ENCODE data around the gene UBAC2.

The UBAC2 gene

DNA sequence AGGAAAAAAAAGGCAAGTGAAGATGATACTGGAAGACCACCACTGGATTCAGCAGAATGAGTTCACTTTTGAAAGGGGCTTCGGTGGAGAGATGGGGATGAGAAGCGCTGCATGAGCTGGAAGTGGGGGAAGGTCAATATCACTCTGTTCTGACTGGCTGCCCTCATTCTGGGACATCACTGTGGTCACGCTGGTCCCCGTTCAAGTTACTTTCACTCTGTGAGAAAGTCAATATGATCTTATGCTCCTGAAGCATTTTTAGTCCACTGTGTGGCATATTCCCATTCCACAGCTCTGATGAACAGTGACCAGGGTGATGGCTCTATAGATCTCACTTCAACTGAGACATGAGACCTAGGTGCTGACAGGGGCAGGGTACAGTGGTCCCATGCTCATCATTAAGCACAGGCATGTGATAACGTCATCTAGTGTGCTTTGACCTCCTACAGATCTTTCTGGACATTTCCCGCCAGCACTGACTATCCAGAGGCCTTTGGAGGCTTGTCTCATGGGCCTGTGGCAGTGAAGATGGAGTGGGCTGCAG, 146.8 kb downstream of the UBAC2 start:
- no peaks in the 10 kb centered on the region for H3K4me1 ChIP-seq (ENCODE audit: control insufficient read depth, insufficient read depth, low read length, unreplicated experiment)
- no peak overlapping the region for H3K27ac ChIP-seq (ENCODE audit: low read depth, low read length)
- no peak overlapping the region for H3K4me3 ChIP-seq (ENCODE audit: low read depth, low read length)
- no peaks in the 10 kb centered on the region for H3K79me2 ChIP-seq (ENCODE audit: control insufficient read depth, insufficient read depth, low read length, unreplicated experiment)
- H2AFZ ChIP-seq (ENCODE audit: low read length, unreplicated experiment): no peak overlapping the region
- H3K27me3 ChIP-seq (ENCODE audit: insufficient read depth, low read length): no peaks in the 10 kb centered on the region
- H3K36me3 ChIP-seq (ENCODE audit: insufficient read depth, low read length): no peaks in the 10 kb centered on the region

GRCh38 chr13:99347911-99348451, 147.3 kb downstream of the UBAC2 start:
- Histone ChIP-seq H3K4me3 (ENCODE audit: low read depth, low read length) (no peak overlapping the region), H3K27ac (ENCODE audit: low read depth, low read length) (no peak overlapping the region), H3K4me1 (ENCODE audit: control insufficient read depth, insufficient read depth, low read length, unreplicated experiment) (no peaks in the 10 kb centered on the region), H2AFZ (ENCODE audit: low read length, unreplicated experiment) (no peak overlapping the region), H3K27me3 (ENCODE audit: insufficient read depth, low read length) (no peaks in the 10 kb centered on the region), H3K36me3 (ENCODE audit: insufficient read depth, low read length) (no peaks in the 10 kb centered on the region), H3K79me2 (ENCODE audit: control insufficient read depth, insufficient read depth, low read length, unreplicated experiment) (no peaks in the 10 kb centered on the region)

DNA sequence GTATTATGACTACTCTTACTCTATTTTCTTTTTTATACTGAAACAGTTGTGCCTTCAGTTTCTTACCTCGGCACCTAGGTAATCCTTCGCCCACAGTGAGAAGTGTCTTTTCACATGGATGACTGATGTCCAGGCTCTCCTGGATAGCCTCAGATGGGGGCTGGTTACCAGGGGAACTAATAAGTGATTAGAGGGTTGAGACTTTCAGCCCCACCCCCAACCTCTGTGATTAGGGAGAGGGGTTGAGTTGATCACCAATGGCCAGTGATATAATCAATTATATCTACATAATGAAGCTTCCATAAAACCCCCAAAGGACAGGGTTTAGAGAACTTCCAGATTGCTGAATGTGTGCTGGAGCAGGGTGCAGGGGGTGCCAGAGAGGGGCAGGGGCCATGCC, 149.5 kb downstream of the UBAC2 start:
- no peak overlapping the region for H3K27ac ChIP-seq (ENCODE audit: low read depth, low read length)
- H3K79me2 ChIP-seq (ENCODE audit: control insufficient read depth, insufficient read depth, low read length, unreplicated experiment): no peaks in the 10 kb centered on the region
- no peaks in the 10 kb centered on the region for H3K27me3 ChIP-seq (ENCODE audit: insufficient read depth, low read length)
- H3K36me3 ChIP-seq (ENCODE audit: insufficient read depth, low read length): no peaks in the 10 kb centered on the region
- H3K4me1 ChIP-seq (ENCODE audit: control insufficient read depth, insufficient read depth, low read length, unreplicated experiment): no peaks in the 10 kb centered on the region
- no peak overlapping the region for H2AFZ ChIP-seq (ENCODE audit: low read length, unreplicated experiment)
- no peak overlapping the region for H3K4me3 ChIP-seq (ENCODE audit: low read depth, low read length)

- no peaks in the 10 kb centered on the region for H3K36me3 ChIP-seq (ENCODE audit: insufficient read depth, low read length)
- H3K4me3 ChIP-seq (ENCODE audit: low read depth, low read length): no peak overlapping the region
- H3K27ac ChIP-seq (ENCODE audit: low read depth, low read length): no peak overlapping the region
- peaks cover 9% of the 10 kb centered on the region for H3K4me1 ChIP-seq (ENCODE audit: control insufficient read depth, insufficient read depth, low read length, unreplicated experiment)
- H3K79me2 ChIP-seq (ENCODE audit: control insufficient read depth, insufficient read depth, low read length, unreplicated experiment): no peaks in the 10 kb centered on the region
- H3K27me3 ChIP-seq (ENCODE audit: insufficient read depth, low read length): no peaks in the 10 kb centered on the region
- H2AFZ ChIP-seq (ENCODE audit: low read length, unreplicated experiment): no peak overlapping the region
Measured at GRCh38 chr13:99351772-99352171, 151.1 kb downstream of the UBAC2 start.

GRCh38 chr13:99352351-99353245, 151.9 kb downstream of the UBAC2 start:
- no peaks in the 10 kb centered on the region for H3K79me2 ChIP-seq (ENCODE audit: control insufficient read depth, insufficient read depth, low read length, unreplicated experiment)
- H3K27me3 ChIP-seq (ENCODE audit: insufficient read depth, low read length): no peaks in the 10 kb centered on the region
- no peak overlapping the region for H3K4me3 ChIP-seq (ENCODE audit: low read depth, low read length)
- peaks cover 17% of the 10 kb centered on the region for H3K4me1 ChIP-seq (ENCODE audit: control insufficient read depth, insufficient read depth, low read length, unreplicated experiment)
- H3K36me3 ChIP-seq (ENCODE audit: insufficient read depth, low read length): no peaks in the 10 kb centered on the region
- no peak overlapping the region for H2AFZ ChIP-seq (ENCODE audit: low read length, unreplicated experiment)
- H3K27ac ChIP-seq (ENCODE audit: low read depth, low read length): no peak overlapping the region

GRCh38 chr13:99353246-99353600, 152.6 kb downstream of the UBAC2 start:
- no peak overlapping the region for H3K27ac ChIP-seq (ENCODE audit: low read depth, low read length)
- no peaks in the 10 kb centered on the region for H3K36me3 ChIP-seq (ENCODE audit: insufficient read depth, low read length)
- H2AFZ ChIP-seq (ENCODE audit: low read length, unreplicated experiment): no peak overlapping the region
- no peaks in the 10 kb centered on the region for H3K79me2 ChIP-seq (ENCODE audit: control insufficient read depth, insufficient read depth, low read length, unreplicated experiment)
- peaks cover 21% of the 10 kb centered on the region for H3K4me1 ChIP-seq (ENCODE audit: control insufficient read depth, insufficient read depth, low read length, unreplicated experiment)
- H3K4me3 ChIP-seq (ENCODE audit: low read depth, low read length): no peak overlapping the region
- H3K27me3 ChIP-seq (ENCODE audit: insufficient read depth, low read length): no peaks in the 10 kb centered on the region

- no peaks in the 10 kb centered on the region for H3K36me3 ChIP-seq (ENCODE audit: insufficient read depth, low read length)
- H3K79me2 ChIP-seq (ENCODE audit: control insufficient read depth, insufficient read depth, low read length, unreplicated experiment): no peaks in the 10 kb centered on the region
- H2AFZ ChIP-seq (ENCODE audit: low read length, unreplicated experiment): no peak overlapping the region
- H3K27ac ChIP-seq (ENCODE audit: low read depth, low read length): no peak overlapping the region
- no peak overlapping the region for H3K4me3 ChIP-seq (ENCODE audit: low read depth, low read length)
- no peaks in the 10 kb centered on the region for H3K27me3 ChIP-seq (ENCODE audit: insufficient read depth, low read length)
- peaks cover 21% of the 10 kb centered on the region for H3K4me1 ChIP-seq (ENCODE audit: control insufficient read depth, insufficient read depth, low read length, unreplicated experiment)
Measured at GRCh38 chr13:99353836-99354235, 153.2 kb downstream of the UBAC2 start.

DNA sequence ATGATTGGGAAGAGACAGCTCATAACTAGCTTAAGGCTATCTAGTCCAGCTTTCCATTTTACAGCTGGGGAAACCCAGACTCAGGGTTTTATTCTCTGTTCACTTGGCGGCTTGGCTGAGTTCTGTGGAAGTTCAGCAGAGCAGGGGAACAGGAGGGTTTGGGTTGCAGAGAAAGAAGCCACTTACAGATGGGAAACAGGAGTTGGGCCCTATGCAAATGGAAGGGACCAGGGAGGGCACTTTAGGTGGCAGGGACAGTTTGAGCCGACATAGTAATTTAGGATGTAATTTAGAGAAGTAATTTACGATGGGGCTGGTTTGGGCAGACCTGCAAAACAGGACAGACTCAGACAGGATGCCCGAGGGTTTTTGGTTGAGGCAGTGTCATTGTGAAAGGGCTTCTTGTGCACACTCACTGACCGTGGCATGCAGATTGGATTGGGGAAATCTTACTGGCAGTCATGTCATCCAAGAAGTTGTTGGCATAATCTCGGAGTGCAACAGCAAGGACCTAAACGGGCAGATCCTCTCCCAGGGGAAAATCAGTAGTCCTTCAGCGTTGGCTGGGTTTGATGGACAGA, 153.8 kb downstream of the UBAC2 start:
- H3K4me3 ChIP-seq (ENCODE audit: low read depth, low read length): no peak overlapping the region
- H3K27me3 ChIP-seq (ENCODE audit: insufficient read depth, low read length): no peaks in the 10 kb centered on the region
- H3K4me1 ChIP-seq (ENCODE audit: control insufficient read depth, insufficient read depth, low read length, unreplicated experiment): peaks cover 21% of the 10 kb centered on the region
- no peak overlapping the region for H3K27ac ChIP-seq (ENCODE audit: low read depth, low read length)
- no peak overlapping the region for H2AFZ ChIP-seq (ENCODE audit: low read length, unreplicated experiment)
- no peaks in the 10 kb centered on the region for H3K79me2 ChIP-seq (ENCODE audit: control insufficient read depth, insufficient read depth, low read length, unreplicated experiment)
- H3K36me3 ChIP-seq (ENCODE audit: insufficient read depth, low read length): no peaks in the 10 kb centered on the region

DNA sequence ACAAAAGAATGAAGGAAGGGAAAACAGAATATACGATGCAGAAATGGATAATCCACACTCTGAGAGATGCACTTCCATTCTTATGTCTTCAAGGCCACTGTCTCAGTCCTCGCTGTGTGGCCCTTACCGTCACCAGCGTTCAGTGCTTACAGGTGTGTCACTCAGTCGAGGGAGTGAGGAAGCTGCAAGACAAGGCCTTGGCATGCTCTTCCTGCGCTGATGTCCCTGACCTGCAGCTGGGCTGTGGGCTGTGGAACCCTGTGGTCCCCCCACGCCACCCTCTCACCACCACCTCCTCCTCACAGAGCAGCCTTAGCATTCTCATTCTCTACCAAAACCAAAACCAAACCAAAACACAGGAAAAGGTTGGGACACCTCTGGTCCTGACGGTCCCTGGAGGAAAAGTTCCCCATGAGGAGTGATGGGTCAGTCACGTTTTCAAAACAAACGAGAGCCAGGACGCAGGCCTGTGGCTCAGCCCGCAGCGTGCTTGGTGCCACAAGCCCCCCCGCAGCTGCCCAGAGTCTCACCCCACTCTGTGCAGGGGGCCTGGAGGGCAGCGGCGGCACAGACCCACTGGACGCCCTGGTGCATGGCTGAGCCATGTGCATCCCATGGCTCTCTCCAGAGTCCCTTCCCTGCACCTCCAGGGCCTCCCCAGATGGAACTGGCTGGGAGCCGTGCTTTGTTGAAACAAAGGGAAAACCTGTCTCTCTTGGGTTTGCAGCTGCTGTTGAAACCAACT, 154.8 kb downstream of the UBAC2 start:
- peak overlapping the region; percentile 87 for H3K27ac ChIP-seq (ENCODE audit: low read depth, low read length)
- H3K79me2 ChIP-seq (ENCODE audit: control insufficient read depth, insufficient read depth, low read length, unreplicated experiment): no peaks in the 10 kb centered on the region
- H3K4me3 ChIP-seq (ENCODE audit: low read depth, low read length): no peak overlapping the region

DNA sequence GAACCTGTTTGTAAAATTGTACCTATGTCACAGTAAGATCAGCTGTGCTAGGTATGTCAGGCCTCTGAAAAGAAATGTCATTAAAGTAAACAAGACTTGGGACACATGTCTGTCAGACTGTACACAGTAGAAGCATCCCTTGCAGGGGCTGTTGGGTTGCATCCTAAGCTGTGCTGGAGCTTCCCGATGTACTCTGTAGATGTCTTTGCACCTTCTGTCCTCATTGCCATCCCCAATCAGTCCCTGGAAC, 155.3 kb downstream of the UBAC2 start:
- Histone ChIP-seq H3K4me3 (ENCODE audit: low read depth, low read length) (peak overlapping the region; percentile 46), H3K4me1 (ENCODE audit: control insufficient read depth, insufficient read depth, low read length, unreplicated experiment) (peaks cover 21% of the 10 kb centered on the region), H3K36me3 (ENCODE audit: insufficient read depth, low read length) (no peaks in the 10 kb centered on the region), H3K27me3 (ENCODE audit: insufficient read depth, low read length) (no peaks in the 10 kb centered on the region), H2AFZ (ENCODE audit: low read length, unreplicated experiment) (no peak overlapping the region), H3K79me2 (ENCODE audit: control insufficient read depth, insufficient read depth, low read length, unreplicated experiment) (no peaks in the 10 kb centered on the region), H3K27ac (ENCODE audit: low read depth, low read length) (peak overlapping the region; percentile 87)

More for the DNA sequence above, 154.8 kb downstream of the UBAC2 start:
- Histone ChIP-seq H3K27me3 (ENCODE audit: insufficient read depth, low read length) (no peaks in the 10 kb centered on the region), H3K36me3 (ENCODE audit: insufficient read depth, low read length) (no peaks in the 10 kb centered on the region), H3K4me1 (ENCODE audit: control insufficient read depth, insufficient read depth, low read length, unreplicated experiment) (peaks cover 21% of the 10 kb centered on the region), H2AFZ (ENCODE audit: low read length, unreplicated experiment) (no peak overlapping the region)
